HG03139 (cell line): ENCODE results near the gene POLE4.
A peak's percentile ranks its signal among the peaks of the same experiment; 100 is the strongest.

ENCODE experiments used
- ATAC-seq: cut with Tn5 transposase; IDR thresholded peaks from one replicate; pipeline ENCODE4 v1.9.1; 2021; ENCODE audit not compliant: unreplicated experiment

POLE4 gene, protein sequence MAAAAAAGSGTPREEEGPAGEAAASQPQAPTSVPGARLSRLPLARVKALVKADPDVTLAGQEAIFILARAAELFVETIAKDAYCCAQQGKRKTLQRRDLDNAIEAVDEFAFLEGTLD

GRCh38 chr2:74958274-74959105 lies at the start of gene POLE4:
Gene POLE4, plus strand, starts transcription at chr2:74958643. Its CDS starts 37 bp downstream, at chr2:74958680.
- peak; percentile 92 for ATAC-seq

- no peak for ATAC-seq
Measured at GRCh38 chr2:74908748-74909444, 49.5 kb upstream of the POLE4 start.

- no peak for ATAC-seq
Measured at GRCh38 chr2:74910245-74910644, 48.2 kb upstream of the POLE4 start.

DNA sequence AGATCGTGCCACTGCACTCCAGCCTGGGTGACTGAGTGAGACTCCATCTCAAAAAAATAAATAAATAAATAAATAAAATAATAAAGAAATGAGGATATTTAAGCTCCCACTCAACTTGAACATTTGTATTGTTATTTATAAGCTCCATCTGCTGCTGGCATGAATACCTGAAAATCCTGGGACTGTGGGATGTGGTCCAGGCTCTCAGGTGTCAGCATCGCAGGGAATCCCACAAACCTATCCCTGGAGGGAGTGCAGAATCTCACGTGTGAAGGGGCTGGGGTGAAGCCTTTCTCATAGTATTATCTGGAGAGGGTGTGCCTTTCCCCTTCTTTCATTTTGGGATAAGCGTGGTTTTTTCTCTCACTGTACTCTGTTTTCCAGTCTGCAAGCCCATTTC lies 47.4 kb upstream of the POLE4 start:
- no peak for ATAC-seq

DNA sequence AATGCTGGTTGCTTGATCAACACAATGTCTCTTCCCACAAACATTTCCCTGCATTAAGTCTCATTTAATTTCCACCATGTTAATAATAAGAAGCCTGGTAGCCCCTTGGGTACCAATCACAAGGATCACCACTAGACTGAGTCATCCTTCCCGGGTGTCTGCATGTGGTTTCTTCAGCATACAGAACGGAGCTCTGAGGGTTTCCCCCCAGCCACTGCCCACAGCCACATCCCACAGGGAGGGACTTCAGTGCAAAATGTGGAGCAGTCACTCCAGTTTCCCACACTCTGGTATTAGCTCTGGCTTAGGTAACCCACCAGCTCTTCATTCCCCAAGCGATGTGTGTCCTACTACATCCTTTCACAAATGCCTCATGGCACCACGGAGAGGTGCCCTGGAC lies 42.7 kb upstream of the POLE4 start:
- ATAC-seq: no peak

DNA sequence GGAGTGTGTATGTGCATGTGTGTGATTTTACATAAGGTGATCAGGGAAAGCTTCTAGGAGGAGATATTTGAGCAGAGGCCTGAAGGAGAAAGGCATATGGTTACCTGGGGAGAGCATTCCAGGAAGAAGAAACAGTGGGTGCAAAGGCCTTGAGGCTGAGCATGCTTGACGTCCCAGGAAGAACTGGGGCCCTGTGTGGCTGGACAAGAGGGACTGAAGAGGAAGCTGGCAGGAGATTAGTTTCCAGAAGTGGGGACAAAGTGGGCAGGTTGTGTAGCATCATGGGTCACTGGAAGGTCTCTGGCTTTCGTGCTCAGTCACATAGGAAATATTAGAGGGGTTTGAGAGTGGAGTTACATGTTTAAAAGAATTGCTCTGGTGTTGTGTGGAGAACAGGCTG lies 42.0 kb upstream of the POLE4 start:
- no peak for ATAC-seq

DNA sequence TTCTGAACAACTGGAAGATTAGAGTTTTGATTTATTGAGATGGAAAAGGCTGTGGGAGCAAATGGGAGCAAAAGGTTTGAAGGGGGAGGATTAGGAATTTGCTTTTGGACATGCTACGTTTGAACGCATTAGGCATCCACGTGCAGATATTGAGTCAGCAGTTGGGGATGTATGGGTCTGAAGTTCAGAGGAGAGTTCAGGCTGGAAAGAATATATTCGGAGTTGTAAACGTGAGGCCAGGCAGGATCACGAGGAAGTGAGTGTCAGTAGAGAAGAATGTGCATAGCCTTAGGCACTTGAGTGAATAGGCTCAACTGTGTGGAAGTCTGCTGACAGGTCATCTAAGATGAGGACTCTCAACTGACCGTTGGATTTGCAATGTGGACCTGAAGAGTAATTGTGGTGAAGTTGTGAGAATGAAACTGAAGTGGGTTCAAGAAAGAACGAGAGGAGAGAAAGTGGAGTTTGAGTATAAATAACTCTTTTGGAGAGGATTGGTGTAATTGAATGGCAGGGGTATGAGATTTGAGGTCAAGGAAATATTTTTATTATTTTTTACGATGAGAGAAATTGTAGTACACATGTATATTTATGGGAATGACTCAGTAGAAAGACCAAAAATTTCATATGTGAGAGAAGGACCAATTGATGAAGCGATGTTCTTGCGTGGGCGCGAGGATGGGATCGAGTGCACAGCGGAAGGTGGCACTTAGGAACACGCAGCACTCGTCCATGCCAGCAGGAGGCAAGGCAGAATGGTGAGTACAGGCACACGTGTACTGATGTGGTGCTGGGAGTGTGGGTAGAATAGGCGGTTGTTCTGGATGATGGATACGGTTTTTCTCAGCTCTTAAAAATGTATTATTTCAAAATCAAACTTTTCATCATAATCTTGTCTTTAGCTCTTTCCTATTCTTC lies 40.5 kb upstream of the POLE4 start:
- no peak for ATAC-seq

- no peak for ATAC-seq
Measured at GRCh38 chr2:74919827-74920226, 38.6 kb upstream of the POLE4 start.

DNA sequence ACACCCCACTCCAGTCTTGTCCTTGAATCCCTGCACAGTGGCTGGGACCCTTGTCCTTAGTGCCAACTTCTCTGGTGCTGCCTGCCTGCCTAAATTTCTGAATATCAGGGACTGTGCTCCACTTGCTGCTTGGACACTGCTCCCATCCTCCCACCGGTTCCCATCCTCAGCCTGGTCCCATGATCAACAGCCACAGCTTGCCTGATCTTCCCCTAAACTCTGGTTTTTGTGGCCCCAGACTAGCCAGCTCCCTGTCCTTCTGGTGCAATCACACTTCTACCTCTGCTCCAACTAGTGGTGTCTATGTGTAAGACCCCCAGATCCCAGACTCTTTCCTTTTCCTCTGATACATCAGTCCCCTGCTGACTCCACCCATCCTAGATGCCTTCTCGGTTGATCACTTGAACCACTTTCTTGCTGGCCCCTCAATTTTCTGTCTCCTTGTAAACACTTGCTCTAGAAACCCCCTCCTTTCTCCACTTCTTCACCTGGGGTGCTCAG lies 37.2 kb upstream of the POLE4 start:
- no peak for ATAC-seq

DNA sequence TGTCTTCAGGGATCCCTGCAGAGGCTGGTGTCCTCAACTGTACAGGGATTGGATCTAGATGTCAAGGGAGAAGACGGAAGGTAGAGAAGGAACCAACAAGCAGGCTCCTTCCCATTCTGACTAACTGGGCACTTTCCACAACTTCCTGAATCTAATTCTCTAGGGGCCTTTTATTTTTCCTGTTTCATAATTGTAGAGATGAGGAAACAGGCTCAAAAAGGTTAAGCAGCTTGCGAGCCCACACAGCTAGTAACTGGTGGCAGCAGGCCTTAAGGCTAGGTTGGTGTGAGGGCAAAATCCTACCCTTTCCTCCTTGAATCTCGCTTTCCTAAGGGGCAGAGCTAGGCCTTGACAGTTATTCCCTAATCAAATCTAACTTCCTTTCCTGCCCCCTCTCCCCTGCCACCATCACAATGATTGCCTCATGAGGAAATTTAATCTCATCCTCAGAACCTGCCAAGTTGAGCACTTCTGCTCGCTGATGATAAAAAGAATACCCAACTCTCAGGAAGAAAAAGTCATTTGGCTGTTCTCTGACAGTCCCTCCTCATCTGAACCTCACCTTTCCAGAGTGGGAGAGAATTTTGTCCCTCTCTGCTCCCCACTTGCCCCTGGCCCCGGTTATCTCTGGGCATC lies 35.7 kb upstream of the POLE4 start:
- ATAC-seq: no peak

GRCh38 chr2:74924463-74925265 lies 33.8 kb upstream of the POLE4 start:
- ATAC-seq: no peak

DNA sequence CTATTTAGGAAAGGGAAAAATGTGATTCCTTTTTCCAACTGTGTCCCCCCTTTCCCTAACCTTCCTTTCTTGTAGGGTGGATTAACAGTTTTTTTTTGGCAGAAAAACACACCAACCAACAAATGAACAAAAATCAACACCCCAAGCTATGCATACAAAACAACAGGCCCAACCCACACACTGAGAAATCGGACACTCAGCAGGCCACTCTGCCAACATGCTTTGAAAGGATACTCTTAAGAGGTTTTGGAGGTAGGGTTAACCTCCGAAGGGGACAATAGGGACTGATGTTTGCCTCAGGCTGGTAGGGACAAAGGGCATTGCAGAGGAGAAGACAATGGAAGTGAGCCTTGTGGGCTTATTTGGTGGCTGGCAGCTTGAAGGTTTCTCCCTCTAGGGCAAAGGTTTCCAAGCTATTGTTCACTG lies 33.1 kb upstream of the POLE4 start:
- ATAC-seq: no peak

GRCh38 chr2:74927621-74928020 lies 30.8 kb upstream of the POLE4 start:
- ATAC-seq: no peak

GRCh38 chr2:74930811-74931486 lies 27.5 kb upstream of the POLE4 start:
- no peak for ATAC-seq

GRCh38 chr2:74931940-74932339 lies 26.5 kb upstream of the POLE4 start:
- no peak for ATAC-seq

DNA sequence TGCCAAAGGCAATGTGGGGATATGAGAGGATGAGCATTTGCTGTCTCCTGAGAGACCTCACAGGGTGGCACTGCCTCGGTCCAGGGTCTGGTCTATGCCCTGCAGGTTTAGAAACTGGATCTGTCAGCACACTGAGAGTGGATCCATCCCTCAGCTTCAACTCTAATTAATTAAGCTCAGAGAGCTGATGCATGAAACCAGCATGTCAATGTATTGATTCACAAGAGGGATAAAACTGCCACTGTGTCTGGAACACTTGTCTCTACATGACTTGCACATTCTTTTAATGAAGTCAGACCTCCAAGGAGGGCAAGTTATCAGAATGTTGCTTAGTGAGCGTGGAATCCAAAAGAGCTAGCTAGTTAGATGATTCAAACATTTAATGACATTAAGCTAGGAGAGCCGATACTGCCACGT lies 22.5 kb upstream of the POLE4 start:
- no peak for ATAC-seq

- no peak for ATAC-seq
Measured at GRCh38 chr2:74937221-74937880, 21.1 kb upstream of the POLE4 start.

GRCh38 chr2:74938264-74938663 lies 20.2 kb upstream of the POLE4 start:
- ATAC-seq: no peak
